Heart left ventricle (tissue), 16 donors: ENCODE data around the gene MGMT. TPM values are rescaled to one million over a fixed set of nuclear protein-coding genes. Genes with fewer than 3 reads are reported as not detected.

Experiments
- ATAC-seq, 4 donors: fragments of 200-7000 bp; cut with Tn5 transposase; one replicate each; pipeline ENCODE4 v1.9.1; 2020 to 2022; ENCODE audit warnings: moderate library complexity in 4 of 4, mild to moderate bottlenecking in 3 of 4, moderate number of reproducible peaks in 1 of 4
- DNase-seq, 5 donors: peaks; one replicate each; pipeline ENCODE4 v3.0.0-alpha.2; 2020
- H3K27ac ChIP-seq, 12 donors: fragments of 200-600 bp; sonication (generic) in 4 of 12; one replicate each; pipeline versions ENCODE4 v1.5.0 to v1.8.0; 2016 to 2022; ENCODE audit warnings: mild to moderate bottlenecking in 2 of 12
- H3K27me3 ChIP-seq, 9 donors: fragments of 200-600 bp; sonication (generic) in 2 of 9; one replicate each; pipeline versions ENCODE4 v1.5.1 to v1.8.0; 2016 to 2022; ENCODE audit warnings: mild to moderate bottlenecking in 3 of 9
- H3K36me3 ChIP-seq, 9 donors: fragments of 200-600 bp; sonication (generic) in 2 of 9; one replicate each; pipeline versions ENCODE4 v1.5.0 to v1.8.0; 2018 to 2022; ENCODE audit warnings: mild to moderate bottlenecking in 2 of 9
- H3K4me1 ChIP-seq, 12 donors: fragments of 200-600 bp; sonication (generic) in 4 of 12; one replicate each; pipeline versions ENCODE4 v1.5.0 to v1.8.0; 2016 to 2022; ENCODE audit warnings: mild to moderate bottlenecking in 3 of 12
- H3K4me3 ChIP-seq, 12 donors: fragments of 200-600 bp; sonication (generic) in 4 of 12; one replicate each; pipeline versions ENCODE4 v1.5.0 to v1.8.0; 2017 to 2022; ENCODE audit warnings: mild to moderate bottlenecking in 9 of 12, moderate library complexity in 4 of 12
- H3K9me3 ChIP-seq, 12 donors: fragments of 200-600 bp; sonication (generic) in 4 of 12; one replicate each; pipeline versions ENCODE4 v1.5.0 to v1.8.0; 2016 to 2022; ENCODE audit warnings: mild to moderate bottlenecking in 1 of 12
- POLR2A ChIP-seq, 2 donors: fragments of 450-650 bp; IDR thresholded peaks; one replicate each; pipeline ENCODE4 v1.6.1; 2017; ENCODE audit warnings: antibody characterized with exemption in 2 of 2, mild to moderate bottlenecking in 2 of 2, moderate library complexity in 2 of 2
- WGBS, 4 donors: extraction: QIAGEN DNeasy Blood & Tissue Kit in 2 of 4; methylation state at CpG; one replicate each; pipeline versions ENCODE4 v1.1.5 to v1.1.7; 2013 to 2018; 5-methylcytosine and 5-hydroxymethylcytosine counted together
- intact Hi-C, 10 donors: fragments of 100-400 bp; cut with DNase I; formaldehyde crosslinking; loops; one replicate each; pipeline versions ENCODE4 v1.11.1 to v1.14.2; 2022
- polyA plus RNA-seq, 2 donors: library from polyadenylated mRNA; stranded (reverse); fragments of 200-250 nt; gene quantifications; one replicate each; pipeline ENCODE4 v1.2.3, GENCODE V29; 2013
- total RNA-seq, 9 donors: library from RNA; depleted of rRNA in 2 of 9; stranded (reverse); fragments of >200 nt in 2 of 9; fragmentation: NEBNext Ultra II Directional in 3 of 9; extraction: Animal tissue kit (Norgen Biotek cat#: 25700) in 3 of 9; gene quantifications; one replicate each; pipeline versions ENCODE4 v1.1.0 to v1.2.4, GENCODE V29; 2016 to 2023
- TF ChIP-seq, protein P1 (sequence below), 12 donors: fragments of 200-600 bp; sonication (generic) in 4 of 12; IDR thresholded peaks; one replicate each; pipeline versions ENCODE4 v1.5.0 to v1.8.0; 2018 to 2022; ENCODE audit warnings: antibody characterized with exemption in 12 of 12, mild to moderate bottlenecking in 5 of 12
- donor health status: ischemic (EF 13 %, LVEDD 7.1; RV severe dilation, severe dysfunction).
- donor health status: healthy with polysubstance abuse.
- donor health status: DM: no; HTN: yes; CAD: no.
- donor health status: DM: no; HTN: no; CAD: no.
- donor health status: ischemic (EF 25% LVEDD 6.9; RV normal size, moderate dysfunction).
- donor health status: ischemic (EF 25% LVEDD 5.7; RV mildly dilated, moderate dysfunction).
- donor health status: healthy.
- donor health status: DM: yes; HTN: yes; CAD: no.
- donor health status: ischemic (EF 35%, LVEDD 5.7; RV mildly dilated, moderate dysfunction).
- donor health status: nonischemic (EF 11% LVEDD 7.7; RV severe dilation, severe dysfunction).
- donor health status: DM: yes; HTN: yes; CAD: no.
- donor health status: PGD.
- donor health status: ischemic (EF 29% LVEDD 5.4; RV normal size, mild dysfunction).
- donor health status: nonischemic (EF 23%, LVEDD 6.1; RV moderate dilation, normal function).

The MGMT gene
- total and polyA plus RNA-seq, 11 donors = 6.2 to 25.3 (median 11.6) TPM

DNA sequence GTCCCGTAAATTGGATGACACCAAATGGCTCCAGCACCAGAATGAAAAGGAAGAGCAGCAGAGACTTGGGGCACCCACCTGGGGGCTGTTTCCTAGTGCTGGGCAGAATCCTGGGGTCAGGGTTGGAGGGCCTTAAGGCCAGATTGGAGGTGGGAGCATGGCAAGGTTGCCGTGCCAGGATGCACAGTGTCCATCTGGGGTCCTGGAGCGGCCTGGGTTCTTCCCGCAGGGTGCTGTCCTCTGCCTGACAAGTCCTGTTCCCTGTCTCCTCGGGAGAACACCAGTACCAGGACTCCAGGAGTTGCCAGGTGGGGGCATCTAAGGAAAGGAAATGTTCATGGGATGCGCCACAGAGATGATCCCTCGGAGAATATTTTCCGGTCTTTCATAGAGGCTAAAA lies 42.8 kb downstream of the MGMT start:
- Histone ChIP-seq H3K4me1 (peaks cover 0 to 7% (median 0%) of the 10 kb centered on the region in 12 donors), H3K9me3 (peaks cover 0 to 5% (median 0%) of the 10 kb centered on the region in 12 donors), H3K4me3 (no peak overlapping the region), H3K27ac (no peak overlapping the region), H3K27me3 (no peaks in the 10 kb centered on the region), H3K36me3 (no peaks in the 10 kb centered on the region)
- TF ChIP-seq POLR2A (IDR thresholded peaks at IDR 0.05) = no peak
- no peak for ATAC-seq
- intact Hi-C loops = no loop called here
- WGBS, 4 donors = 70 to 80% (median 75%) methylated on average over 6 to 8 of the region's 8 CpGs
- no peak for DNase-seq

DNA sequence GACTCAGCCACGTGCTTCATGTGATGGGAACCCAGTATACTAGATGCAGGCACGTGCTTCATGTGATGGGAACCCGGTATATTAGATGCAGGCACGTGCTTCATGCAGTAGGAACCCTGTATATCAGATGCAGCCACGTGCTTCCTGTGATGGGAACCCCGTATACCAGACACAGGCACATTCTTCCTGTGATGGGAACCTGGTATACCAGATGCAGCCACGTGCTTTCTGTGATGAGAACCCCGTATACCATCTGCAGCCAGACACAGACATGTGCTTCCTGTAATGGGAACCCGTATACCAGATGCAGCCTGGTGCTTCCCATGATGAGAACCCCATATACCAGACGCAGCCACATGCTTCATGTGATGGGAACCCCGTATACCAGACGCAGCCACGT lies 44.0 kb downstream of the MGMT start:
- no peaks in the 10 kb centered on the region for H3K27me3 ChIP-seq
- 89 to 96% (median 93%) methylated on average over 13 of the region's 13 CpGs for WGBS, 4 donors
- H3K4me3 ChIP-seq = no peak overlapping the region
- no peak for TF ChIP-seq POLR2A (IDR thresholded peaks at IDR 0.05)
- TF ChIP-seq, protein P1, sequence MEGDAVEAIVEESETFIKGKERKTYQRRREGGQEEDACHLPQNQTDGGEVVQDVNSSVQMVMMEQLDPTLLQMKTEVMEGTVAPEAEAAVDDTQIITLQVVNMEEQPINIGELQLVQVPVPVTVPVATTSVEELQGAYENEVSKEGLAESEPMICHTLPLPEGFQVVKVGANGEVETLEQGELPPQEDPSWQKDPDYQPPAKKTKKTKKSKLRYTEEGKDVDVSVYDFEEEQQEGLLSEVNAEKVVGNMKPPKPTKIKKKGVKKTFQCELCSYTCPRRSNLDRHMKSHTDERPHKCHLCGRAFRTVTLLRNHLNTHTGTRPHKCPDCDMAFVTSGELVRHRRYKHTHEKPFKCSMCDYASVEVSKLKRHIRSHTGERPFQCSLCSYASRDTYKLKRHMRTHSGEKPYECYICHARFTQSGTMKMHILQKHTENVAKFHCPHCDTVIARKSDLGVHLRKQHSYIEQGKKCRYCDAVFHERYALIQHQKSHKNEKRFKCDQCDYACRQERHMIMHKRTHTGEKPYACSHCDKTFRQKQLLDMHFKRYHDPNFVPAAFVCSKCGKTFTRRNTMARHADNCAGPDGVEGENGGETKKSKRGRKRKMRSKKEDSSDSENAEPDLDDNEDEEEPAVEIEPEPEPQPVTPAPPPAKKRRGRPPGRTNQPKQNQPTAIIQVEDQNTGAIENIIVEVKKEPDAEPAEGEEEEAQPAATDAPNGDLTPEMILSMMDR (IDR thresholded peaks at IDR 0.05) = no peak
- no peak overlapping the region for H3K27ac ChIP-seq
- H3K4me1 ChIP-seq = peaks cover 0 to 7% (median 0%) of the 10 kb centered on the region in 12 donors
- ATAC-seq (no peak), DNase-seq (no peak)
- intact Hi-C loops = no loop called here
- H3K9me3 ChIP-seq = peaks cover 0 to 5% (median 0%) of the 10 kb centered on the region in 12 donors
- no peaks in the 10 kb centered on the region for H3K36me3 ChIP-seq

DNA sequence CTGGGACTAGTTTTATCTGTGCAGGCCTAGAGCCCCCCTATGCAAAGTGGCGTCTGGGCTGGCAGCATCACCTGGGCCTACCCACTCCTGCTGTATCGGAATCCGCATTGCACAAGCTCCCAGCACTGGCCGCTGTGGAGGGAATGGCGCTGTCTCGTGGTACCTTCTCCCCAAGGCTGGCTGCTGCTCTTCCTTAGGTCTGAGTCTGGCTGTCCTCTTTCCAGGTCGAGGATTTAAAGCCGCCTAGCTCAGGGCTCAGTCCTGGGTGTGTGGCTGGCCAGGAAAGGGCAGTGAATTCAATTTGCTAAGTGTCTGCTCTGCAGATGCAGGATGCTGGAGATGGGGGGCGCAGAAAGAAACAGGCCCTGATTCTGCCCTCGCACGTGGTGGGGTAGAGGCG lies 44.7 kb downstream of the MGMT start:
- peaks cover 0 to 5% (median 0%) of the 10 kb centered on the region in 12 donors for H3K9me3 ChIP-seq
- no peaks in the 10 kb centered on the region for H3K27me3 ChIP-seq
- no peak overlapping the region for H3K27ac ChIP-seq
- TF ChIP-seq, protein P1 (IDR thresholded peaks at IDR 0.05) = no peak
- no peak for TF ChIP-seq POLR2A (IDR thresholded peaks at IDR 0.05)
- H3K4me3 ChIP-seq = no peak overlapping the region
- H3K36me3 ChIP-seq = no peaks in the 10 kb centered on the region
- 90 to 98% (median 94%) methylated on average over 12 of the region's 12 CpGs for WGBS, 4 donors
- DNase-seq (no peak), ATAC-seq (no peak)
- peaks cover 0 to 7% (median 0%) of the 10 kb centered on the region in 12 donors for H3K4me1 ChIP-seq
- intact Hi-C loops = no loop called here

DNA sequence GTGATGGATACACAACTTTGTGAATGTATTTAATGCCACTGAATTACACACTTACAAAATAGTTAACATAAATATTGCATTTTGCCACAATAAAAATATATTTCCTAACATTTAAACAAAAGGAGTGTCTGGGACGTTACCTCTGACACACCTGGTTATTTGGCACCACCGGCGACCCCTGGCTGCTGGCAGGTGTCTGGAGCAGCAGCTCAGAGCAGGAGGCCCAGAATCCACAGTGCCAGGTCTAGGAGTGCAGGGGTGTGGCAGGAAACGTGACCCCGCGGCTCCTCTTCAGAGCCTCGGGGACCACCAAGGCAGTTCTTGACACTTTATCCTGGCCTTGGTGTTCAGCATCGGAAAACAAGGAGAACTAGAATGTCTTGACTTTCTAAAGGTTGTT lies 46.3 kb downstream of the MGMT start:
- Histone ChIP-seq H3K4me3 (no peak overlapping the region), H3K4me1 (peaks cover 0 to 11% (median 3%) of the 10 kb centered on the region in 12 donors), H3K9me3 (no peaks in the 10 kb centered on the region), H3K27ac (no peak overlapping the region), H3K36me3 (no peaks in the 10 kb centered on the region), H3K27me3 (no peaks in the 10 kb centered on the region)
- 51 to 81% (median 79%) methylated on average over 4 to 8 of the region's 8 CpGs for WGBS, 4 donors
- intact Hi-C loops = no loop called here
- ATAC-seq (no peak), DNase-seq (no peak)
- TF ChIP-seq POLR2A (IDR thresholded peaks at IDR 0.05) = no peak
- TF ChIP-seq, protein P1 (IDR thresholded peaks at IDR 0.05) = no peak
